T-helper 17 cell (primary cell): ENCODE data around the gene CEACAM7. TPM values are rescaled to one million over a fixed set of nuclear protein-coding genes. Genes with fewer than 3 reads are reported as not detected.
"Not testable (repeated sequence)": the region's sequence is repeated elsewhere in the genome, so short reads cannot be mapped to it uniquely, and the experiment has no call there.

Source experiments
- ATAC-seq: fragments of 150-1000 bp; cut with Tn5 transposase; 2 replicates; pipeline ENCODE4 v1.10.0; 2021; ENCODE audit warnings: mild to moderate bottlenecking, moderate library complexity
- DNase-seq, 3 donors: peaks; one replicate each; pipeline versions ENCODE4 v3.0.0 to v3.0.0-alpha.2; 2020 to 2021
- H3K9me3 ChIP-seq: one replicate; pipeline ENCODE4 v1.7.0; 2013; ENCODE audit warnings: low read length, mild to moderate bottlenecking; ENCODE audit not compliant: control insufficient read depth, poor library complexity, severe bottlenecking
- H3K27ac Mint-ChIP-seq: one replicate; pipeline ENCODE4 v1.8.0; 2022; ENCODE audit warnings: mild to moderate bottlenecking, moderate library complexity, mixed read lengths
- H3K27me3 Mint-ChIP-seq: one replicate; pipeline ENCODE4 v1.8.0; 2022; ENCODE audit warnings: mixed read lengths
- H3K36me3 Mint-ChIP-seq: one replicate; pipeline ENCODE4 v1.8.0; 2022; ENCODE audit warnings: low read depth, mixed read lengths
- H3K4me1 Mint-ChIP-seq: one replicate; pipeline ENCODE4 v1.8.0; 2022; ENCODE audit warnings: mild to moderate bottlenecking, mixed read lengths
- H3K4me3 Mint-ChIP-seq: one replicate; pipeline ENCODE4 v1.8.0; 2022; ENCODE audit warnings: mild to moderate bottlenecking, moderate library complexity, mixed read lengths
- total RNA-seq, 4 donors: library from RNA in 2 of 4; stranded (reverse) in 2 of 4; gene quantifications; one replicate each; pipeline ENCODE4 v1.2.3 and lab custom pipeline; 2022 to 2026

Gene CEACAM7
- total RNA-seq (not detected), total RNA-seq (lab: John Stamatoyannopoulos, UW) (0 reads per million in 2 donors)

DNA sequence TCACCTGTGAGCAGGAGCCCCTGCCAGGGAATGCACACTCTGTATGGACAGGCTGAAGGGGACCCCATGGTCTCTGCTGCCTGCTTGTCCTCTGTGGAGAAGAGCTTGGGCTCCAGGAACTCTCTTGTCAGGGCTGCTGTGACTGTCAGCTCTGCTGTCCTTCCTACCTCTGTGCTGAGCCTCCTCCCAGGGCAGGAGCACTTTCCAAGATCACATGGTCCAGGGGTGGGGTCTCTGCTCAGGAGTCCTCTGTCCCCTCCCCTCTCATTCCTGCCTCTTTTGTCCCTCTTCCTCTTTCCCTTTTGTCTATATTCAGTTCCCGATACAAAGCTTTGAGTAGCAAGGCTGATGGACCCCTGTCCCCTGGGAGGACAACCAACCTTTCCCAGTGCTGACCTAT lies at the start of gene CEACAM7:
Gene CEACAM7, minus strand, starts transcription at position 173 of the 400 bp plus-strand sequence. Its CDS starts 105 bp downstream, at position 68.
- Mint-ChIP-seq H3K27ac (no peak within 1 kb of the TSS), H3K36me3 (peaks cover 4% of the 10 kb centered on the region), H3K4me3 (no peak within 1 kb of the TSS), H3K4me1 (peaks cover 7% of the 10 kb centered on the region), H3K27me3 (peaks cover 61% of the 10 kb centered on the region)
- no peaks in the 10 kb centered on the region for H3K9me3 ChIP-seq
- ATAC-seq (no peak), DNase-seq (no peak)

DNA sequence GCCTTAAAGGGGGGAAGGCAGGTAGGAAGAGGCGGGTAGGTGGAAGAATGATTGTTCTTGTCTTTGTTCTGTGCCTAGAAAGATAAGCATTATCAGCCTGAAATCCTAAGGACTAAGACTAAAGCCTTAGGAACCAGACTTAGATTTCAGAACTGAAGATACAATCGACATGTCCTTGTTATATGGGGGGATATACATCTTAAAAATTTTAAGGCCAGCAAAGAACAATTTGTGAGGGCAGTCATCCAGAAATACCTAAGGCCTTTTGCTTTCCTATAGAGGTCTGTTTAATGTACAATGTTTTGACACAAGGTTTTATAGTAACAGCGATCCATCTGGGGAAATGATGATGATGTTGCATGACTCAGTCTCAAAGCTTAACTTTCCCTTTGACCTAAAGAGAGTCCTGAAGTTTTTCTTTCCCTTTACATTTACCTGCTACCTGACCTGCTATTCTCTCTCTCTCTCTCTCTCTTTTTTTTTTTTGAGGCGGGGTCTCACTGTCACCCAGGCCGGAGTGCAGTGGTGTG lies 47.1 kb upstream of the CEACAM7 start:
- no peaks in the 10 kb centered on the region for H3K9me3 ChIP-seq
- Mint-ChIP-seq H3K4me3 (no peak overlapping the region), H3K27me3 (peaks cover 34% of the 10 kb centered on the region), H3K27ac (no peak overlapping the region), H3K36me3 (peaks cover 5% of the 10 kb centered on the region), H3K4me1 (peaks cover 8% of the 10 kb centered on the region)
- DNase-seq, result no peak
- no peak for ATAC-seq

DNA sequence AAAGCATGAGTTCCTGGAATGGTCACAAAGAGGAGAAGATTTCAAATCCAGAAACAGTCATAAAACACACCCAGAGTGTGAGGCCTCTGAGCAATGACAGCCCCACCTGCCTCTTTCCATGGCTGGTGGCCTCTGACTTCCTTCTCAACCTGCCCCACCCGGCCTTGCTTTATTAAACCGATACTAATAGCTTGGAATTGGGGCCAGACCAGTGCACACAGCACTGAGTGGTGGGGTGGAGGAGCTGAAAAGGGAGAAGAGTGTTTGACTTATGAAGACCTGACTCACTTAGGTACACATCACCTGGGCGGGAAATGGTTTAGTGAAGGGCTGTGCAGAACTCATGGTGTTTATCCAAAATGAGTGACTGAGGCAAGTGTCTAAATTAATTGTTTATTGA lies 46.5 kb upstream of the CEACAM7 start:
- H3K36me3 Mint-ChIP-seq, result peaks cover 5% of the 10 kb centered on the region
- peaks cover 34% of the 10 kb centered on the region for H3K27me3 Mint-ChIP-seq
- no peak overlapping the region for H3K4me3 Mint-ChIP-seq
- no peak overlapping the region for H3K27ac Mint-ChIP-seq
- H3K4me1 Mint-ChIP-seq, result peaks cover 7% of the 10 kb centered on the region
- H3K9me3 ChIP-seq, result no peaks in the 10 kb centered on the region
- ATAC-seq, result no peak
- DNase-seq, result no peak

DNA sequence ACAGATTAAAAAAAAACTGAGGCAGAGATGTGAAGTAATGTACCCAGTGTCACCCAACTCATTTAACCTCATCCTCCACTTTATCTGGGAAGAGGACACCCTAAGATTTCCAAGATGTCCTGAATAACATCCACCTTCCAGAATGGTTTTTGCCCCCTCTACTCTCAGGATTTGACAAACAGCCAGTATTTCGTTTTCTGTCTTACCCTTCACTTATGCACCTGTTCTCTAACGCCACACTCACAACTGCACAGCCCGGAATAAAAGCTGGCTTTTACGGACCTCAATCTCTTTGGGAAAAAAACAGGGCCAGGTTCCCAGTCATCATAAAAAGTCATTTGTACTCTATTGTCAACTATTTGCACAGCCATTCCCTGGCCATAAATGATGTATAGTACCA lies 46.1 kb upstream of the CEACAM7 start:
- DNase-seq (no peak), ATAC-seq (no peak)
- H3K4me3 Mint-ChIP-seq, result no peak overlapping the region
- peaks cover 7% of the 10 kb centered on the region for H3K4me1 Mint-ChIP-seq
- H3K27me3 Mint-ChIP-seq, result peaks cover 34% of the 10 kb centered on the region
- peaks cover 5% of the 10 kb centered on the region for H3K36me3 Mint-ChIP-seq
- no peak overlapping the region for H3K27ac Mint-ChIP-seq
- no peaks in the 10 kb centered on the region for H3K9me3 ChIP-seq

DNA sequence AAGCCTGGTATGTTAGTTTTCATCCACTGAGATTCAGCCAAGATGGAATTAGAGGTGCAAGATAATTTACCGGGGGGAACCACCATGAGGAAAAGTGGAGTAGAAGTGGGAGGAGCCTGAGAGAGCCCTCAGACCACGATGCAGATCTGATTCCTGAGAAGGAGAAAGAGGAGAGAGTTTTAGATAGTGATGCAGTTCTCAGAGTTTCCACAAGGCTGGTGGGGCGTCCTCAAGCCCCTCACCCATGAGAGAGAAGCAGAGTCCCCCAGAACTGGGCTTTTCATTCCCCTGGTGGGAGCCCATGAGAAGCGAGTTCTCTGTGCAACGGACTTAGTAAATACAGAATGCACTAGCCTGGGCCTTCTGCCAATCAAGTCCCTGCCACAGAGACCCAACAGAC lies 38.4 kb upstream of the CEACAM7 start:
- H3K4me1 Mint-ChIP-seq, result peaks cover 4% of the 10 kb centered on the region

DNA sequence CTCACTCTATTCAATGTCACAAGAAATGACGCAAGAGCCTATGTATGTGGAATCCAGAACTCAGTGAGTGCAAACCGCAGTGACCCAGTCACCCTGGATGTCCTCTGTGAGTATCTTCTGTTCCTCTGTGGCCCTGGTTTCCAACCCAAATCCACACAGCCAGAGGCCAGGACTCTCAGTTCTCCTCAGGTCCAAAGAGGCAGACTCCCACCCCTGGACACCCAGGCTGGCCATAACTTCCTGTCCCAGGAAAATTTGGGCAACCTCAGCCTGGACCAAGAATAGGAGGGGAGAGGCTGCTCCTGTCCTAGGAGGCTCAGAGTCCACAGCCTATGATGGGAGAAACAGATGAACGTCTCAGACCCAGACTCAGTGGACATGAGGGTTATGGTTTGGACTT lies 32.0 kb upstream of the CEACAM7 start:
- no peak overlapping the region for H3K4me3 Mint-ChIP-seq
- ATAC-seq, result no peak
- DNase-seq, result no peak

More for the DNA sequence above, 38.4 kb upstream of the CEACAM7 start:
- ATAC-seq (no peak), DNase-seq (no peak)
- no peaks in the 10 kb centered on the region for H3K9me3 ChIP-seq
- peaks cover 37% of the 10 kb centered on the region for H3K27me3 Mint-ChIP-seq
- H3K4me3 Mint-ChIP-seq, result no peak overlapping the region
- no peak overlapping the region for H3K27ac Mint-ChIP-seq
- peaks cover 10% of the 10 kb centered on the region for H3K36me3 Mint-ChIP-seq

DNA sequence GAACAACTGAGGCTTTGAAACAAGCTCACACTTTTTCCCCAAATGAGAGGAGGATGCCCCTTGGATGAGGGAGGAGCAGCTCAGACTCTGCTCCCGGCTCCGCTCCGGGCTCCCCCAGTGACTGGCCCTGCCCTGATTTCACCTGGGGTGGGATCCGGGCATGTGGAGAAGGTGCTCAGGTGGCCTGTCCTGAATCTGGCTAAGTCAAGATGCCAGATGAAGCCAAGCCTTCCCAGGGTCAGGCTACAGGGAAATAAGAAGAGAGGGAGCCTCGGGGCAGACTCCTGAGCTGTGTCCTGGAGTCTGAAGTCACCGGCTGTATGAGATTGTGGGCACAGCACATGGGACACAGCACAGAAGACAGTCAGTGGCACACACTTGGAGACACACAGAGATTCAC lies 30.7 kb upstream of the CEACAM7 start:
- ATAC-seq (no peak), DNase-seq (no peak)
- Mint-ChIP-seq H3K36me3 (peaks cover 2% of the 10 kb centered on the region), H3K27me3 (peaks cover 79% of the 10 kb centered on the region), H3K4me3 (no peak overlapping the region), H3K27ac (no peak overlapping the region), H3K4me1 (no peaks in the 10 kb centered on the region)
- H3K9me3 ChIP-seq, result no peaks in the 10 kb centered on the region

More for the DNA sequence above, 32.0 kb upstream of the CEACAM7 start:
- Mint-ChIP-seq H3K27me3 (peaks cover 67% of the 10 kb centered on the region), H3K4me1 (no peaks in the 10 kb centered on the region), H3K27ac (no peak overlapping the region), H3K36me3 (peaks cover 2% of the 10 kb centered on the region)
- H3K9me3 ChIP-seq, result no peaks in the 10 kb centered on the region

DNA sequence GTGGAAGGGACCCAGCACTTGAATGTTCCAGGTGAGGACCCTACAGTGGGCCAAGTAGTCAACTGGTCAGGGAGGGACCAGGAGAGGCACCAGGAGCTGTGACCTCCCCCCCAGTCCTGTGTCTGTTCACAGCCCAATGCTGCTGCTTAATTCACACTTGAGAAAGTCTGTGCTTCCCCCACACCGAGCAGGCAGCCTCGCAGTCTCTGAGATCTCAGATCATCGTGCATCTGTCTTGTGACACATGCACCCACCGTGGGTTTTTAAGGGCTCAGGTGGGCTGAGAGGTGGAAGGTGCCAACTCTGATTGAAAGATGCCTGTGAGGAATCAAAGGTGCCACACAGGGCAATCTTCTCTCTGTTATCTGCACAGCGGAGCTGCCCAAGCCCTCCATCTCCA lies 26.5 kb upstream of the CEACAM7 start:
- H3K27ac Mint-ChIP-seq, result no peak overlapping the region
- H3K36me3 Mint-ChIP-seq, result peaks cover 5% of the 10 kb centered on the region
- no peak for ATAC-seq
- DNase-seq, result no peak
- peaks cover 2% of the 10 kb centered on the region for H3K4me1 Mint-ChIP-seq
- peaks cover 88% of the 10 kb centered on the region for H3K27me3 Mint-ChIP-seq
- no peak overlapping the region for H3K4me3 Mint-ChIP-seq
- no peaks in the 10 kb centered on the region for H3K9me3 ChIP-seq

DNA sequence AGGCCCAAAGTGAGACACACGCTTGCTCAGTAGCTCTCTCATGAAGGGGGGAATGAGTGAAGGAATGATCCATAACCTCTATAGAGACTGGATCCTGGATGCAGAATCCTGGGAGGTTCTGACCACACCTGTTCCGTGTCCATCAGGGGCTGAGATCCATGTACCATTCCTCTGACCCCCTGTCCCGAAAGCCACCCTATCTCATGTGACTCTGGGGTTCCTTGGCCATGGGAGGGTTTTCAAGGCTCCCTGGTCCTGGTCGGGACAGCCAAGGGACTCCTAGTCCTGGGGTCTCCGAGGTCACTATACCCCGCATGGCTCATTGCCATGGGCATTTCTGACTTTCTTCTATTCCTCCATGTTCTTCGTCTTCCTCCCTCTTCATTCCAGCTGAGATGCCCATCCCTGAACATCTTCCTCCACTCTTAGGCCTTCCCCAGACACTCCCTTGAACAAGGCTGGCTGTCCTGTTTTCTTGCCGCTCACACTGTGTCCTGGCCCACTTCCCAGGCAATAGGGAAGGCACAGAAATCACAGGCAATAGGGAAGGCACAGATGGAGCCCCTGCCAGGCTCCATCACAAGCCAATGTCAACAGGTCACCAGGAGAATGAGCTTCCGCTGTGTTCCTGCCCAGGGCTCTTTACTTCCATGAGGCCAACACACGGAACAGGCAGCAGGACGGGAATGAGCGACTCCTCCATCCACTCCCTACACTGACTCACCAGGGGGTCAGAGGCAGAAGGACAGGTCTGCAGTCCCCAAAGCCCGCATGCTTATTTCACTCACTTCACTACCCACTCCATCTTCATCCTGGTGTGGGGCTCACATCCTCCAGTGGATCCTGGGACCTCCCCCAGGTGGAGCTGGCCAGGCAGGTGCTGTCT lies 23.5 kb upstream of the CEACAM7 start:
- H3K36me3 Mint-ChIP-seq, result peaks cover 3% of the 10 kb centered on the region
- DNase-seq (no peak), ATAC-seq (no peak)
- no peaks in the 10 kb centered on the region for H3K9me3 ChIP-seq
- no peak overlapping the region for H3K4me3 Mint-ChIP-seq
- H3K4me1 Mint-ChIP-seq, result peaks cover 7% of the 10 kb centered on the region
- H3K27me3 Mint-ChIP-seq, result peaks cover 85% of the 10 kb centered on the region
- no peak overlapping the region for H3K27ac Mint-ChIP-seq

DNA sequence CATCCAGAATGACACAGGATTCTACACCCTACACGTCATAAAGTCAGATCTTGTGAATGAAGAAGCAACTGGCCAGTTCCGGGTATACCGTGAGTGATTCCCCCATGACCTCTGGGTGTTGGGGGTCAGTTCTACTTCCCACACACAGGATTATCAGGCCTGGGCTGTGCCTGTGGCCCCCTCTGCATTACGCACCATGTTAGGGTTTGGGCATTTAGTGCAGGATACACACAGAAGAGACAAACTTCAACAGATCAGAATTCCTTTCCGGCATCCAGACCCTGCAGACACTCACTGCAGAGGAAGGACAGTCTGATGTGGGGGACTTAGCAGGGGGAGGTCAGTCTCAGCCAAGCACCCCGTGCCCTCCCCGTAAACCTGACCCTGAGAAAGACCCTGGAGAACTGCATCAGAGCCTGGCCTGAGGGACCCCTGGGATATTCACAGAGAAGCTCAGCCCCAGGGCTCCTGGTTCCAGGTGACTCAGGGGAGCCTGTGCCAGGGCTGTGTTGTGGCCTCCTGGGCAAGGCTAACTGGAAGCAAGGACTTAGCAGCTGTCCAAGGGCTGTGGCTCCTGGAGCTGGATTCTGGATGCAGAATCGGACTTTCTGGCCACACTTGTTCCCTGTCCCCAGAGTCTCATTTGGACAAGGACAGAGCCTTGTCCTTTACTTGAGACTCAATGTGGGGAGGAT lies 22.0 kb upstream of the CEACAM7 start:
- no peak overlapping the region for H3K4me3 Mint-ChIP-seq
- ATAC-seq (no peak), DNase-seq (no peak)
- no peaks in the 10 kb centered on the region for H3K9me3 ChIP-seq
- peaks cover 2% of the 10 kb centered on the region for H3K36me3 Mint-ChIP-seq
- H3K27ac Mint-ChIP-seq, result no peak overlapping the region
- peaks cover 85% of the 10 kb centered on the region for H3K27me3 Mint-ChIP-seq
- peaks cover 7% of the 10 kb centered on the region for H3K4me1 Mint-ChIP-seq

DNA sequence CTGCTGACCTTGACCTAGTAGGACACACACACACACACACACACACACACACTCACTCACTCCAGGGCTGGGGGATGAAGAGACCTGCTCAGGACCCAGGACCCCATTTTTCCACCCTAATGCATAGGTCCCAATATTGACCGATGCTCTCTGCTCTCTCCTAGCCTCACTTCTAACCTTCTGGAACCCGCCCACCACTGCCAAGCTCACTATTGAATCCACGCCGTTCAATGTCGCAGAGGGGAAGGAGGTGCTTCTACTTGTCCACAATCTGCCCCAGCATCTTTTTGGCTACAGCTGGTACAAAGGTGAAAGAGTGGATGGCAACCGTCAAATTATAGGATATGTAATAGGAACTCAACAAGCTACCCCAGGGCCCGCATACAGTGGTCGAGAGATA lies 21.4 kb upstream of the CEACAM7 start:
- H3K4me1 Mint-ChIP-seq, H3K4me3 Mint-ChIP-seq, ATAC-seq, H3K9me3 ChIP-seq, DNase-seq, H3K36me3 Mint-ChIP-seq, H3K27ac Mint-ChIP-seq: not testable (repeated sequence)
- H3K27me3 Mint-ChIP-seq, result peaks cover 87% of the 10 kb centered on the region

DNA sequence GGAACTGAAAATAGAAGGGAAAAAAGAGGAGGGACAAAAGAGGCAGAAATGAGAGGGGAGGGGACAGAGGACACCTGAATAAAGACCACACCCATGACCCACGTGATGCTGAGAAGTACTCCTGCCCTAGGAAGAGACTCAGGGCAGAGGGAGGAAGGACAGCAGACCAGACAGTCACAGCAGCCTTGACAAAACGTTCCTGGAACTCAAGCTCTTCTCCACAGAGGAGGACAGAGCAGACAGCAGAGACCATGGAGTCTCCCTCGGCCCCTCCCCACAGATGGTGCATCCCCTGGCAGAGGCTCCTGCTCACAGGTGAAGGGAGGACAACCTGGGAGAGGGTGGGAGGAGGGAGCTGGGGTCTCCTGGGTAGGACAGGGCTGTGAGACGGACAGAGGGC lies 20.4 kb upstream of the CEACAM7 start, which contains the start of gene CEACAM5:
Gene CEACAM5, plus strand, starts transcription at position 146 of the 400 bp plus-strand sequence. Its CDS starts 106 bp downstream, at position 252.
- Mint-ChIP-seq H3K4me1 (peaks cover 7% of the 10 kb centered on the region), H3K27ac (peak within 1 kb of the TSS; percentile 43), H3K36me3 (peaks cover 5% of the 10 kb centered on the region), H3K4me3 (no peak within 1 kb of the TSS), H3K27me3 (peaks cover 81% of the 10 kb centered on the region)
- no peak for DNase-seq
- no peak for ATAC-seq
- H3K9me3 ChIP-seq, result no peaks in the 10 kb centered on the region

DNA sequence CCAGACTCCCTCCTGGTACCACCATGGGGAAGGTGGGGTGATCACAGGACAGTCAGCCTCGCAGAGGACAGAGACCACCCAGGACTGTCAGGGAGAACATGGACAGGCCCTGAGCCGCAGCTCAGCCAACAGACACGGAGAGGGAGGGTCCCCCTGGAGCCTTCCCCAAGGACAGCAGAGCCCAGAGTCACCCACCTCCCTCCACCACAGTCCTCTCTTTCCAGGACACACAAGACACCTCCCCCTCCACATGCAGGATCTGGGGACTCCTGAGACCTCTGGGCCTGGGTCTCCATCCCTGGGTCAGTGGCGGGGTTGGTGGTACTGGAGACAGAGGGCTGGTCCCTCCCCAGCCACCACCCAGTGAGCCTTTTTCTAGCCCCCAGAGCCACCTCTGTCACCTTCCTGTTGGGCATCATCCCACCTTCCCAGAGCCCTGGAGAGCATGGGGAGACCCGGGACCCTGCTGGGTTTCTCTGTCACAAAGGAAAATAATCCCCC lies 19.9 kb upstream of the CEACAM7 start:
- Mint-ChIP-seq H3K4me1 (peaks cover 7% of the 10 kb centered on the region), H3K36me3 (peaks cover 5% of the 10 kb centered on the region), H3K27ac (peak overlapping the region; percentile 43), H3K27me3 (peaks cover 77% of the 10 kb centered on the region), H3K4me3 (no peak overlapping the region)
- no peak for ATAC-seq
- no peaks in the 10 kb centered on the region for H3K9me3 ChIP-seq
- DNase-seq, result no peak
